H9 (cell line): ENCODE data around the gene KLF14. TPM values are rescaled to one million over a fixed set of nuclear protein-coding genes. Genes with fewer than 3 reads are reported as not detected.
"Not testable (repeated sequence)": the region's sequence is repeated elsewhere in the genome, so short reads cannot be mapped to it uniquely, and the experiment has no call there.

Source experiments
- DNase-seq: peaks from one replicate; pipeline ENCODE4 v3.0.0-alpha.2; 2017
- H2AFZ ChIP-seq: one replicate; pipeline ENCODE4 v1.6.1; 2013; ENCODE audit warnings: mild to moderate bottlenecking, low read length, control low read depth, moderate library complexity
- H2AK5ac ChIP-seq: 2 replicates; pipeline ENCODE4 v1.6.1; 2013; ENCODE audit warnings: low read length, control low read depth, mixed read lengths; ENCODE audit not compliant: insufficient read length
- H2BK120ac ChIP-seq: one replicate; pipeline ENCODE4 v1.6.1; 2013; ENCODE audit warnings: low read depth, mild to moderate bottlenecking, low read length, control low read depth, inconsistent platforms; ENCODE audit not compliant: poor library complexity, severe bottlenecking
- H2BK12ac ChIP-seq: 2 replicates; pipeline ENCODE4 v1.6.1; 2013; ENCODE audit warnings: low read length, control low read depth, mixed read lengths, low read depth; ENCODE audit not compliant: insufficient read length
- H2BK15ac ChIP-seq: 2 replicates; pipeline ENCODE4 v1.6.1; 2013; ENCODE audit warnings: low read depth, low read length, control low read depth
- H2BK20ac ChIP-seq: one replicate; pipeline ENCODE4 v1.6.1; 2013; ENCODE audit warnings: low read depth, mild to moderate bottlenecking, low read length, control low read depth, inconsistent platforms; ENCODE audit not compliant: poor library complexity, severe bottlenecking
- H2BK5ac ChIP-seq: 2 replicates; pipeline ENCODE4 v1.6.1; 2013; ENCODE audit warnings: low read length, control low read depth, mixed read lengths; ENCODE audit not compliant: insufficient read length
- H3K14ac ChIP-seq: 2 replicates; pipeline ENCODE4 v1.6.1; 2013; ENCODE audit warnings: low read length, control low read depth; ENCODE audit not compliant: insufficient read depth
- H3K18ac ChIP-seq: 2 replicates; pipeline ENCODE4 v1.6.1; 2013; ENCODE audit warnings: low read depth, mild to moderate bottlenecking, mixed read lengths, low read length, control low read depth; ENCODE audit not compliant: insufficient read length
- H3K23ac ChIP-seq: 2 replicates; pipeline ENCODE4 v1.6.1; 2013; ENCODE audit warnings: low read length, control low read depth, mixed read lengths, low read depth; ENCODE audit not compliant: insufficient read length
- H3K23me2 ChIP-seq: 2 replicates; pipeline ENCODE4 v1.6.1; 2013; ENCODE audit warnings: low read depth, mild to moderate bottlenecking, mixed read lengths, low read length, control low read depth; ENCODE audit not compliant: insufficient read length, poor library complexity, severe bottlenecking
- H3K27ac ChIP-seq: 2 replicates; pipeline ENCODE4 v1.5.1; 2013; ENCODE audit warnings: low read length, control low read depth, mixed read lengths, low read depth; ENCODE audit not compliant: insufficient read length
- H3K27me3 ChIP-seq: 2 replicates; pipeline ENCODE4 v1.6.1; 2013; ENCODE audit warnings: low read length, control low read depth, inconsistent platforms; ENCODE audit not compliant: insufficient read depth
- H3K4ac ChIP-seq: 2 replicates; pipeline ENCODE4 v1.6.1; 2013; ENCODE audit warnings: low read depth, mild to moderate bottlenecking, control low read depth, inconsistent platforms, low read length, moderate library complexity
- H3K4me1 ChIP-seq: 2 replicates; pipeline ENCODE4 v1.6.1; 2013; ENCODE audit warnings: low read length, control low read depth, inconsistent platforms; ENCODE audit not compliant: insufficient read depth
- H3K4me2 ChIP-seq: 2 replicates; pipeline ENCODE4 v1.6.1; 2013; ENCODE audit warnings: low read length, control low read depth, mixed read lengths; ENCODE audit not compliant: insufficient read length, insufficient read depth
- H3K56ac ChIP-seq: 2 replicates; pipeline ENCODE4 v1.6.1; 2013; ENCODE audit warnings: low read depth, mild to moderate bottlenecking, mixed read lengths, low read length, control low read depth; ENCODE audit not compliant: insufficient read length
- H3K79me1 ChIP-seq: 2 replicates; pipeline ENCODE4 v1.6.1; 2013; ENCODE audit warnings: low read depth, mild to moderate bottlenecking, moderate library complexity, low read length, control low read depth, inconsistent platforms; ENCODE audit not compliant: insufficient read depth, poor library complexity, severe bottlenecking
- H3K79me2 ChIP-seq: 2 replicates; pipeline ENCODE4 v1.6.1; 2013; ENCODE audit warnings: low read length, control low read depth, inconsistent platforms; ENCODE audit not compliant: insufficient read depth
- H3K9ac ChIP-seq: 2 replicates; pipeline ENCODE4 v1.6.1; 2013; ENCODE audit warnings: low read length, control low read depth, mixed read lengths; ENCODE audit not compliant: insufficient read length; ENCODE audit errors: extremely low read depth
- H3K9me3 ChIP-seq: one replicate; pipeline ENCODE4 v1.6.1; 2013; ENCODE audit warnings: low read depth, low read length, inconsistent platforms; ENCODE audit not compliant: control insufficient read depth
- H3T11ph ChIP-seq: one replicate; pipeline ENCODE4 v1.6.1; 2013; ENCODE audit warnings: mild to moderate bottlenecking, low read length, control low read depth, inconsistent platforms
- H4K20me1 ChIP-seq: one replicate; pipeline ENCODE4 v1.6.1; 2013; ENCODE audit not compliant: control insufficient read depth, insufficient read length, insufficient read depth
- H4K5ac ChIP-seq: 2 replicates; pipeline ENCODE4 v1.6.1; 2013; ENCODE audit warnings: low read depth, mild to moderate bottlenecking, mixed read lengths, low read length, control low read depth; ENCODE audit not compliant: insufficient read length
- H4K8ac ChIP-seq: replicated peaks from 2 replicates; pipeline ENCODE4 v1.6.1; 2013; ENCODE audit warnings: low read length, control low read depth, mixed read lengths, low read depth; ENCODE audit not compliant: insufficient read length
- H4K91ac ChIP-seq: 2 replicates; pipeline ENCODE4 v1.6.1; 2013; ENCODE audit warnings: low read depth, mild to moderate bottlenecking, moderate library complexity, mixed read lengths, low read length, control low read depth; ENCODE audit not compliant: insufficient read length
- H3K27ac Mint-ChIP-seq, 3 experiments: 2 replicates in 2 of 3; 3 replicates in 1 of 3; pipeline ENCODE4 v1.8.0; 2020 to 2021; ENCODE audit warnings: mixed read lengths in 3 of 3, mild to moderate bottlenecking in 1 of 3, moderate library complexity in 1 of 3
- H3K27me3 Mint-ChIP-seq: 2 replicates; pipeline ENCODE4 v1.8.0; 2021; ENCODE audit warnings: low read depth, mild to moderate bottlenecking, moderate library complexity, mixed read lengths
- H3K36me3 Mint-ChIP-seq, 3 experiments: 2 replicates in 2 of 3; 3 replicates in 1 of 3; pipeline ENCODE4 v1.8.0; 2020 to 2021; ENCODE audit warnings: low read depth in 3 of 3, mixed read lengths in 3 of 3; ENCODE audit not compliant: insufficient read depth in 1 of 3
- H3K4me1 Mint-ChIP-seq, 2 experiments: 2 replicates each; pipeline ENCODE4 v1.8.0; 2020; ENCODE audit warnings: mixed read lengths in 2 of 2
- H3K4me3 Mint-ChIP-seq, 2 experiments: 2 replicates in 1 of 2; 3 replicates in 1 of 2; pipeline ENCODE4 v1.8.0; 2020 to 2021; ENCODE audit warnings: mild to moderate bottlenecking in 2 of 2, mixed read lengths in 2 of 2, moderate library complexity in 1 of 2
- H3K9me3 Mint-ChIP-seq, 2 experiments: 2 replicates in 1 of 2; 3 replicates in 1 of 2; pipeline ENCODE4 v1.8.0; 2020; ENCODE audit warnings: mild to moderate bottlenecking in 2 of 2, mixed read lengths in 2 of 2, moderate library complexity in 1 of 2
- WGBS: extraction: QIAGEN DNeasy Blood & Tissue Kit; methylation state at CpG from one replicate; pipeline ENCODE4 v1.1.7; 2013; ENCODE audit warnings: missing lambda C conversion rate, low lambda C conversion rate, mixed read lengths; ENCODE audit not compliant: insufficient read length; ENCODE audit errors: extremely low coverage; 5-methylcytosine and 5-hydroxymethylcytosine counted together
- total RNA-seq: library from RNA; stranded (reverse); gene quantifications from 2 replicates; pipeline ENCODE4 v1.2.1, GENCODE V29; 2021
- TF ChIP-seq, protein P1 (sequence below): fragments of 200-600 bp; sonication (generic); conservative IDR thresholded peaks from 3 replicates; pipeline ENCODE4 v1.8.0; 2021; ENCODE audit warnings: antibody characterized with exemption, mild to moderate bottlenecking

KLF14 gene
- total RNA-seq, 1 experiment from 2014 or later: not detected

DNA sequence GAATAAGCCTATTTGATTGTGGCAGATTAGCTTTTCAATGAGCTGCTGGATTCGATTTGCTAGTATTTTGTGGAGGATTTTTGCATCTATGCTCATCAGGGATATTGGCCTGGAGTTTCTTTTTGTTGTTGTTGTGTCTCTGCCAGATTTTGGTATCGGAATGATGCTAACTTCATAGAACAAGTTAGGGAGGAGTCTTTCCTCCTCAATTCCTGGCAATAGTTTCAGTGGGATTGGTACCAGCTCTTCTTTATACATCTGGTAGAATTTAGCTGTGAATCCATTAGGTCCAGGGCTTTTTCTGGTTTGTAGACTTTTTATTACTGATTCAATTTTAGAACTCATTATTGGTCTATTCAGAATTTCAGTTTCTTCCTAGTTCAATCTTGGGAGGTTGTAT lies 43.4 kb upstream of the KLF14 start:
- H3K56ac ChIP-seq: no peak overlapping the region
- no peak overlapping the region for H3K4me2 ChIP-seq
- peaks cover 4% of the 10 kb centered on the region for H3K9me3 ChIP-seq
- no peaks in the 10 kb centered on the region for H3K23me2 ChIP-seq
- H3K23ac ChIP-seq: no peak overlapping the region
- Mint-ChIP-seq H3K27ac (no peak overlapping the region), H3K4me1 (peaks cover 3 to 7% of the 10 kb centered on the region in 2 experiments), H3K36me3 (peaks cover 2 to 9% (median 3%) of the 10 kb centered on the region in 3 experiments), H3K4me3 (no peak overlapping the region), H3K9me3 (peaks cover 8% of the 10 kb centered on the region in 2 experiments), H3K27me3 (peaks cover 2% of the 10 kb centered on the region; the same call in 1 of the 2 replicates)
- H3K4me1 ChIP-seq: no peaks in the 10 kb centered on the region
- TF ChIP-seq, protein P1, sequence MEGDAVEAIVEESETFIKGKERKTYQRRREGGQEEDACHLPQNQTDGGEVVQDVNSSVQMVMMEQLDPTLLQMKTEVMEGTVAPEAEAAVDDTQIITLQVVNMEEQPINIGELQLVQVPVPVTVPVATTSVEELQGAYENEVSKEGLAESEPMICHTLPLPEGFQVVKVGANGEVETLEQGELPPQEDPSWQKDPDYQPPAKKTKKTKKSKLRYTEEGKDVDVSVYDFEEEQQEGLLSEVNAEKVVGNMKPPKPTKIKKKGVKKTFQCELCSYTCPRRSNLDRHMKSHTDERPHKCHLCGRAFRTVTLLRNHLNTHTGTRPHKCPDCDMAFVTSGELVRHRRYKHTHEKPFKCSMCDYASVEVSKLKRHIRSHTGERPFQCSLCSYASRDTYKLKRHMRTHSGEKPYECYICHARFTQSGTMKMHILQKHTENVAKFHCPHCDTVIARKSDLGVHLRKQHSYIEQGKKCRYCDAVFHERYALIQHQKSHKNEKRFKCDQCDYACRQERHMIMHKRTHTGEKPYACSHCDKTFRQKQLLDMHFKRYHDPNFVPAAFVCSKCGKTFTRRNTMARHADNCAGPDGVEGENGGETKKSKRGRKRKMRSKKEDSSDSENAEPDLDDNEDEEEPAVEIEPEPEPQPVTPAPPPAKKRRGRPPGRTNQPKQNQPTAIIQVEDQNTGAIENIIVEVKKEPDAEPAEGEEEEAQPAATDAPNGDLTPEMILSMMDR: no peak
- WGBS: no CpG with 5 or more reads among the region's 2 CpGs
- no peak overlapping the region for H3K27ac ChIP-seq
- H3K14ac ChIP-seq: no peak overlapping the region
- H2BK15ac ChIP-seq: no peak overlapping the region
- no peak overlapping the region for H4K5ac ChIP-seq
- H4K20me1 ChIP-seq: no peaks in the 10 kb centered on the region
- H3K79me1 ChIP-seq: no peaks in the 10 kb centered on the region
- H3K18ac ChIP-seq: no peak overlapping the region
- H3K27me3 ChIP-seq: no peaks in the 10 kb centered on the region
- H2BK5ac ChIP-seq: no peak overlapping the region
- H2BK12ac ChIP-seq: no peak overlapping the region
- H4K8ac ChIP-seq: no peak overlapping the region
- H2BK20ac ChIP-seq: no peak overlapping the region
- H3K4ac ChIP-seq: no peak overlapping the region
- no peak overlapping the region for H3T11ph ChIP-seq
- H2AK5ac ChIP-seq: no peak overlapping the region
- H3K79me2 ChIP-seq: no peaks in the 10 kb centered on the region
- no peak for DNase-seq
- no peak overlapping the region for H2BK120ac ChIP-seq
- no peak overlapping the region for H3K9ac ChIP-seq
- no peak overlapping the region for H4K91ac ChIP-seq
- no peak overlapping the region for H2AFZ ChIP-seq

DNA sequence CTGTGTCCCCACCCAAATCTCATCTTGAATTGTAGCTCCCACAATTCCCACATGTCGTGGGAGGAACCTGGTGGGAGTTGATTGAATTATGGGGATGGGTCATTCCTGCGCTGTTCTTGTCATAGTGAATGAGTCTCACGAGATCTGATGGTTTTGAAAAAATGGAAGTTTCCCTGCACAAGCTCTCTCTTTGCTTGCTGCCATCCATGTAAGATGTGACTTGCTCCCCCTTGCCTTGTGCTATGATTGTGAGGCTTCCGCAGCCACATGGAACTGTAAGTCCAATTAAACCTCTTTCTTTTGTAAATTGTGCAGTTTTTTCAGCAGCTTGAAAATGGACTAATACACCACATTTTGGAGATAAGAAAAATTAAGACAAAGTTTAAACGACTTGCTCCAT lies 38.4 kb upstream of the KLF14 start:
- not testable (repeated sequence) for H4K5ac ChIP-seq, H3K23me2 ChIP-seq, H4K91ac ChIP-seq, H3T11ph ChIP-seq, H2BK20ac ChIP-seq, H3K14ac ChIP-seq, H3K4me2 ChIP-seq, H3K4me3 Mint-ChIP-seq, H3K79me2 ChIP-seq, H3K56ac ChIP-seq, H2BK5ac ChIP-seq, H2AK5ac ChIP-seq, H2AFZ ChIP-seq, H2BK15ac ChIP-seq, H3K18ac ChIP-seq, H2BK12ac ChIP-seq, H3K27ac Mint-ChIP-seq, H3K9ac ChIP-seq, H4K20me1 ChIP-seq, H3K27me3 ChIP-seq, H3K4me1 ChIP-seq, H3K27ac ChIP-seq, H3K4ac ChIP-seq, H3K23ac ChIP-seq, H3K9me3 ChIP-seq, H4K8ac ChIP-seq, H2BK120ac ChIP-seq, DNase-seq, H3K27me3 Mint-ChIP-seq, H3K79me1 ChIP-seq, H3K4me1 Mint-ChIP-seq
- H3K9me3 Mint-ChIP-seq: peaks cover 44 to 50% of the 10 kb centered on the region in 2 experiments
- H3K36me3 Mint-ChIP-seq: peaks cover 6 to 48% (median 25%) of the 10 kb centered on the region in 3 experiments
- WGBS: no CpG with 5 or more reads among the region's 5 CpGs
